HepG2 (cell line): ENCODE results near the gene UST. TPM values are rescaled to one million over a fixed set of nuclear protein-coding genes. Genes with fewer than 3 reads are reported as not detected.

Experiments used
- ATAC-seq: fragments of 200-7000 bp; cut with Tn5 transposase; 3 replicates; pipeline ENCODE4 v1.9.1; 2020; ENCODE audit warnings: mild to moderate bottlenecking, moderate library complexity
- BruUV-seq: library from RNA; stranded (reverse); fragments of 400-500 nt; replicated peaks from 2 replicates; lab custom pipeline; 2021; lab: Mats Ljungman, UMichigan
- CTCF ChIA-PET: fragments of 300-600 bp; formaldehyde crosslinking; extraction: SDS; loops from one replicate; lab custom pipeline; 2021; ENCODE audit warnings: low total read pairs, inconsistent platforms, low intra/inter-chr PET ratio; lab: Yijun Ruan, JAX
- POLR2A ChIA-PET: fragments of 350-600 bp; sonication (Branson Sonifier 250); formaldehyde crosslinking; loops from one replicate; lab custom pipeline; 2020; ENCODE audit warnings: antibody characterized with exemption, inconsistent platforms; lab: Yijun Ruan, JAX
- DNase-seq: peaks from one replicate; pipeline ENCODE4 v3.0.0-alpha.2; 2015; ENCODE audit warnings: low spot score
- FAIRE-seq: peaks from 3 replicates; lab custom pipeline; 2011; peaks lifted over from hg19 to GRCh38; lab: Jason Lieb, UNC
- H2AFZ ChIP-seq: one replicate; pipeline ENCODE4 v1.6.1; 2011; ENCODE audit warnings: low read length, inconsistent platforms
- H3K27ac ChIP-seq: fragments of 300-600 bp; 3 replicates; pipeline ENCODE4 v1.8.0; 2011; ENCODE audit warnings: mixed run types, mild to moderate bottlenecking, mixed read lengths, low read length, inconsistent platforms; ENCODE audit not compliant: insufficient read depth; ENCODE audit errors: extremely low read length
- H3K27me3 ChIP-seq, 2 experiments: fragments of 200-600 bp in 1 of 2; 2 replicates in 1 of 2; 3 replicates in 1 of 2; pipeline versions ENCODE4 v1.6.0 to v1.8.0; 2011; ENCODE audit warnings: low read length in 2 of 2, mild to moderate bottlenecking in 2 of 2, moderate library complexity in 2 of 2, inconsistent platforms in 1 of 2; ENCODE audit not compliant: insufficient read depth in 2 of 2, control insufficient read depth in 1 of 2
- H3K36me3 ChIP-seq, 2 experiments: fragments of 200-600 bp in 1 of 2; replicated peaks in 1 of 2; 2 replicates in 1 of 2; 3 replicates in 1 of 2; pipeline versions ENCODE4 v1.5.1 to v1.8.0; 2011; ENCODE audit warnings: low read length in 2 of 2, inconsistent platforms in 1 of 2; ENCODE audit not compliant: insufficient read depth in 2 of 2, control insufficient read depth in 1 of 2
- H3K4me1 ChIP-seq: 2 replicates; pipeline ENCODE4 v1.5.1; 2012; ENCODE audit warnings: low read length, inconsistent platforms; ENCODE audit not compliant: insufficient read depth
- H3K4me2 ChIP-seq: 2 replicates; pipeline ENCODE4 v1.6.0; 2011; ENCODE audit warnings: low read depth, low read length, inconsistent platforms
- H3K4me3 ChIP-seq, 3 experiments: fragments of 200-600 bp in 1 of 3; sonication (generic), shearing (Covaris generic) in 1 of 3; replicated peaks in 1 of 3; 2 replicates each; pipeline ENCODE4 v1.5.1; 2011 to 2016; ENCODE audit warnings: low read length in 3 of 3, inconsistent platforms in 2 of 3, low read depth in 2 of 3, mild to moderate bottlenecking in 2 of 3, control low read depth in 1 of 3, mixed read lengths in 1 of 3; ENCODE audit not compliant: insufficient read depth in 1 of 3
- H3K79me2 ChIP-seq: one replicate; pipeline ENCODE4 v1.6.1; 2011; ENCODE audit warnings: low read length, inconsistent platforms; ENCODE audit not compliant: insufficient read depth
- H3K9ac ChIP-seq: 2 replicates; pipeline ENCODE4 v1.6.0; 2011; ENCODE audit warnings: mild to moderate bottlenecking, low read depth, low read length, inconsistent platforms; ENCODE audit not compliant: insufficient read depth
- H3K9me3 ChIP-seq: 2 replicates; pipeline ENCODE4 v1.5.1; 2012; ENCODE audit warnings: mild to moderate bottlenecking, low read length
- H4K20me1 ChIP-seq: 2 replicates; pipeline ENCODE4 v1.6.0; 2011; ENCODE audit warnings: inconsistent platforms, mild to moderate bottlenecking, low read length, moderate library complexity; ENCODE audit not compliant: insufficient read depth
- DRAP1 ChIP-seq: IDR thresholded peaks from 2 replicates; pipeline ENCODE4 v1.6.1; 2016; ENCODE audit warnings: missing genetic modification reagents, missing compliant biosample characterization
- FOXA1 ChIP-seq, 2 experiments: fragments of 450-650 bp in 1 of 2; sonication (generic) in 1 of 2; formaldehyde crosslinking in 1 of 2; IDR thresholded peaks; 2 replicates each; pipeline versions ENCODE4 v1.4.0 to v1.6.1; 2016 to 2020; ENCODE audit warnings: missing genetic modification reagents in 1 of 2
- JARID2 ChIP-seq: sonication (generic); formaldehyde crosslinking; IDR thresholded peaks from 2 replicates; pipeline ENCODE4 v1.8.1; 2023; ENCODE audit warnings: missing genetic modification reagents, inconsistent platforms; ENCODE audit not compliant: insufficient replicate concordance
- NFKB2 ChIP-seq: sonication (generic); formaldehyde crosslinking; IDR thresholded peaks from 2 replicates; pipeline ENCODE4 v1.4.0; 2020; ENCODE audit warnings: missing genetic modification reagents, borderline replicate concordance
- NFKBIZ ChIP-seq: IDR thresholded peaks from 2 replicates; pipeline ENCODE4 v1.6.1; 2018; ENCODE audit warnings: missing genetic modification reagents, missing compliant biosample characterization
- PRMT3 ChIP-seq: sonication (generic); formaldehyde crosslinking; IDR thresholded peaks from 2 replicates; pipeline ENCODE4 v1.8.1; 2022; ENCODE audit warnings: low read depth, mild to moderate bottlenecking, moderate library complexity, missing genetic modification reagents, borderline replicate concordance
- RBM22 ChIP-seq: fragments of 200-400 bp; formaldehyde crosslinking; optimal IDR thresholded peaks from 2 replicates; pipeline ENCODE3; 2017; ENCODE audit warnings: mild to moderate bottlenecking, low read length, moderate library complexity
- RFX3 ChIP-seq: IDR thresholded peaks from 2 replicates; pipeline ENCODE4 v1.6.1; 2016; ENCODE audit warnings: missing biosample characterization, missing genetic modification reagents
- SRF ChIP-seq: IDR thresholded peaks from 2 replicates; pipeline ENCODE4 v1.6.1; 2011; ENCODE audit warnings: mild to moderate bottlenecking, low read depth, low read length, moderate library complexity
- ZBTB1 ChIP-seq: sonication (generic); formaldehyde crosslinking; IDR thresholded peaks from 2 replicates; pipeline ENCODE4 v1.4.0; 2020; ENCODE audit warnings: missing genetic modification reagents, borderline replicate concordance
- ZNF382 ChIP-seq: sonication (generic); formaldehyde crosslinking; IDR thresholded peaks from 2 replicates; pipeline ENCODE4 v1.5.0; 2020; ENCODE audit warnings: missing genetic modification reagents, mild to moderate bottlenecking, borderline replicate concordance
- ZNF841 ChIP-seq: sonication (generic); formaldehyde crosslinking; IDR thresholded peaks from 2 replicates; pipeline ENCODE4 v1.8.1; 2023; ENCODE audit warnings: missing genetic modification reagents, borderline replicate concordance
- ZSCAN9 ChIP-seq: IDR thresholded peaks from 2 replicates; pipeline ENCODE4 v1.6.1; 2016; ENCODE audit warnings: borderline replicate concordance
- WGBS: methylation state at CpG from one replicate; pipeline ENCODE4 v1.1.6; 2017; ENCODE audit warnings: low lambda C conversion rate; 5-methylcytosine and 5-hydroxymethylcytosine counted together
- in situ Hi-C: cut with HindIII; loops from 2 replicates; pipeline ENCODE4 v1.10.0; 2017; ENCODE audit warnings: low pct_unique_long_range_greater_than_20kb; ENCODE audit not compliant: extremely low pct_ligation_motif_present
- intact Hi-C: fragments of 100-400 bp; cut with micrococcal nuclease; formaldehyde crosslinking; loops from one replicate; pipeline ENCODE4 v1.10.0; 2022; ENCODE audit not compliant: unreplicated experiment
- polyA plus RNA-seq, 8 experiments: library from polyadenylated mRNA; depleted of rRNA in 3 of 8; stranded (reverse) in 7 of 8; unstranded in 1 of 8; fragments of >200 nt; fragmentation: Illumina TruSeq in 4 of 8; extraction: Trizol in 4 of 8; gene quantifications; 2 replicates each; pipeline versions ENCODE4 v1.2.1 to v1.2.3, GENCODE V29; 2011 to 2016; ENCODE audit warnings: low read depth in 4 of 8, missing spikeins in 1 of 8, mixed read lengths in 1 of 8; ENCODE audit not compliant: insufficient read depth in 1 of 8
- total RNA-seq, 5 experiments: library from RNA; depleted of rRNA; stranded (reverse); fragments of >200 nt; fragmentation: Illumina TruSeq; extraction: Trizol; gene quantifications; 2 replicates each; pipeline ENCODE4 v1.2.3, GENCODE V29; 2016; ENCODE audit warnings: low read depth in 1 of 5
- TF ChIP-seq, protein P1 (sequence below): sonication (generic); formaldehyde crosslinking; IDR thresholded peaks from 2 replicates; pipeline ENCODE4 v1.8.1; 2023; ENCODE audit warnings: mild to moderate bottlenecking, moderate library complexity, missing genetic modification reagents
- TF ChIP-seq, protein P2 (sequence below): IDR thresholded peaks from 2 replicates; pipeline ENCODE4 v1.6.1; 2012; ENCODE audit warnings: inconsistent platforms

UST gene
- total and polyA plus RNA-seq, 2 of the 13 experiments (the other 11 are each of a cell fraction or from before 2014, with no cell fraction given): 0.27 TPM; not detected in 1

- no peak for TF ChIP-seq FOXA1 (IDR thresholded peaks at IDR 0.05)
- TF ChIP-seq FOXA1 (CRISPR knock-in tag; IDR thresholded peaks at IDR 0.05): no peak
- no peak for TF ChIP-seq DRAP1 (CRISPR knock-in tag)
- TF ChIP-seq, protein P1, sequence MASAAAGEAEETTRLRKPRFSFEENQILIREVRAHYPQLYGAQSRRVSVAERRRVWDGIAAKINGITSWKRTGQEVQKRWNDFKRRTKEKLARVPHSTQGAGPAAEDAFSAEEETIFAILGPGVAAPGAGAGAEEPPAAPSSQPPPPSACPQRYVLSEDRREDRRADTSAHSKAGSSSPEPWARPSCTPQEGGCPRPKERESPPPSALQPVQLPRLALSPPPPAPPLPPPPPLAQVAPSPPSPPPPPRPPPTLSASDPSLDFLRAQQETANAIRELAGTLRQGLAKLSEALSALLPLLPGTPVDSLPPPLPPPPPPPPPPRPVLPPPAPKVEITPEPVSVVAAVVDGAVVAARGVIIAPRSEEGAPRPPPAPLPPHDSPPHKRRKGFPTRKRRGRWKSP (CRISPR knock-in tag): no peak
- no peak for TF ChIP-seq PRMT3 (CRISPR knock-in tag)
- no peak for TF ChIP-seq RBM22
- no peak for TF ChIP-seq SRF
- TF ChIP-seq, protein P2, sequence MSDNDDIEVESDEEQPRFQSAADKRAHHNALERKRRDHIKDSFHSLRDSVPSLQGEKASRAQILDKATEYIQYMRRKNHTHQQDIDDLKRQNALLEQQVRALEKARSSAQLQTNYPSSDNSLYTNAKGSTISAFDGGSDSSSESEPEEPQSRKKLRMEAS: no peak
- no peak for TF ChIP-seq RFX3 (CRISPR knock-in tag)
- TF ChIP-seq ZNF841 (CRISPR knock-in tag): no peak
- no peak for TF ChIP-seq ZSCAN9 (CRISPR knock-in tag)
- no peak for TF ChIP-seq NFKB2 (CRISPR knock-in tag)
- TF ChIP-seq, all 625 proteins: peak for 0
Observed at GRCh38 chr6:148771896-148772554, 25.2 kb downstream of the UST start (continued).

DNA sequence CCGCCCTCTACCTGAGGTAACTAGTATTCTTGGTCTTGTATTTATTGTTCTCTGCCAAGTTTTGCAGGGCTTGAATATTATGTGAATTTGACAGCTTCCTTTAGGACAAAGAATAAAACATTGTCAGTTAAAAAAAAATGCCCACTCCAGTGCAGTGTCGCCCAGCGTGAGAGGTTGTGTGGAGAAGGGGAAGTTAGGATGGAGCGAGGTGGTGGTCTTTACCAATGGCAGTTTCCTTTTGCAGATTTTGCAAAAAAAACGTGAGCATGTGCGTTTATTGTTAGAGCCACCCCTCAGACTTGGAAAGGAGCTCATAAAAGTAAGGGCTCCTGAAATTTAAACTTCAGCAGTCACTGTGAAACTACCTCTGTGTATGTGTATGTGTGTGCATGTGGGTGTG lies 28.3 kb downstream of the UST start:
- H4K20me1 ChIP-seq: no peaks in the 10 kb centered on the region
- H3K79me2 ChIP-seq: no peaks in the 10 kb centered on the region
- no peaks in the 10 kb centered on the region for H3K9me3 ChIP-seq
- no peaks in the 10 kb centered on the region for H3K36me3 ChIP-seq
- CTCF ChIA-PET: no interaction called here
- 32% methylated on average over 6 of the region's 6 CpGs for WGBS
- no peak for FAIRE-seq
- no peak overlapping the region for H3K4me2 ChIP-seq
- H3K27me3 ChIP-seq: 0 out of 5 replicates have a peak, but pooled peaks cover 0 to 16% of the 10 kb centered on the region in 2 experiments
- H3K4me3 ChIP-seq: no peak overlapping the region
- H3K4me1 ChIP-seq: no peaks in the 10 kb centered on the region
- H3K9ac ChIP-seq: no peak overlapping the region
- DNase-seq: no peak
- ATAC-seq: no peak
- BruUV-seq: no TSS peak
- H2AFZ ChIP-seq: no peak overlapping the region
- in situ Hi-C loops (no loop called here), intact Hi-C loops (no loop called here)
- POLR2A ChIA-PET: no interaction called here
- no peak overlapping the region for H3K27ac ChIP-seq
- TF ChIP-seq JARID2 (CRISPR knock-in tag) (no peak), ZNF382 (CRISPR knock-in tag) (no peak), ZBTB1 (CRISPR knock-in tag) (no peak), NFKBIZ (CRISPR knock-in tag) (no peak)
